ENCODE measurements around the gene DGKG. TPM values are rescaled to one million over a fixed set of nuclear protein-coding genes. Genes with fewer than 3 reads are reported as not detected.

The DGKG gene
- total RNA-seq, 4 donors from 2014 or later, result 14.5 to 35.1 (median 20.3) TPM

GRCh38 chr3:186255703-186256331 lies 106.2 kb downstream of the DGKG start:
- Histone ChIP-seq H3K4me3 (replicated peaks in 1 of 3) (no peak overlapping the region), H3K27me3 (no peaks in the 10 kb centered on the region), H3K36me3 (peaks cover 0 to 4% of the 10 kb centered on the region in 2 donors), H3K9me3 (no peaks in the 10 kb centered on the region), H3K4me1 (peaks cover 0 to 5% of the 10 kb centered on the region in 2 donors), H3K27ac (no peak overlapping the region)
- WGBS, 2 donors, result 59 to 68% methylated on average over 19 of the region's 19 CpGs
- peak; percentile 56 to 58 for DNase-seq
- TF ChIP-seq CTCF (IDR thresholded peaks at IDR 0.05) (no peak), POLR2A (IDR thresholded peaks at IDR 0.05) (no peak)
- intact Hi-C loops (cut with DNase I), result loop anchor here (5.0 kb wide), 1 partner anchor 286 kb away; the partner anchor contains the start of gene CRYGS

GRCh38 chr3:186254676-186255650 lies 107.1 kb downstream of the DGKG start:
- no peak for TF ChIP-seq POLR2A (IDR thresholded peaks at IDR 0.05)
- no peak for TF ChIP-seq CTCF (IDR thresholded peaks at IDR 0.05)
- 75 to 82% methylated on average over 17 of the region's 17 CpGs for WGBS, 2 donors
- no peaks in the 10 kb centered on the region for H3K27me3 ChIP-seq
- intact Hi-C loops (cut with DNase I), result loop anchor here (5.0 kb wide), 1 partner anchor 287 kb away; the partner anchor contains the start of gene CRYGS
- no peak for DNase-seq
- H3K9me3 ChIP-seq, result no peaks in the 10 kb centered on the region
- peaks cover 0 to 5% of the 10 kb centered on the region in 2 donors for H3K4me1 ChIP-seq
- no peak overlapping the region for H3K27ac ChIP-seq
- peaks cover 0 to 5% of the 10 kb centered on the region in 2 donors for H3K36me3 ChIP-seq
- H3K4me3 ChIP-seq (replicated peaks in 1 of 3), result no peak overlapping the region

- H3K4me3 ChIP-seq (replicated peaks in 1 of 3), result no peak overlapping the region
- TF ChIP-seq CTCF (IDR thresholded peaks at IDR 0.05), result no peak
- no peak for TF ChIP-seq POLR2A (IDR thresholded peaks at IDR 0.05)
- no peaks in the 10 kb centered on the region for H3K9me3 ChIP-seq
- no peaks in the 10 kb centered on the region for H3K27me3 ChIP-seq
- H3K4me1 ChIP-seq, result no peaks in the 10 kb centered on the region
- intact Hi-C loops (cut with DNase I), result no loop called here
- no peak for DNase-seq
- peaks cover 0 to 5% of the 10 kb centered on the region in 2 donors for H3K36me3 ChIP-seq
- 84 to 87% methylated on average over 8 of the region's 8 CpGs for WGBS, 2 donors
- no peak overlapping the region for H3K27ac ChIP-seq
Measured at GRCh38 chr3:186251948-186252619, 110.0 kb downstream of the DGKG start.

DNA sequence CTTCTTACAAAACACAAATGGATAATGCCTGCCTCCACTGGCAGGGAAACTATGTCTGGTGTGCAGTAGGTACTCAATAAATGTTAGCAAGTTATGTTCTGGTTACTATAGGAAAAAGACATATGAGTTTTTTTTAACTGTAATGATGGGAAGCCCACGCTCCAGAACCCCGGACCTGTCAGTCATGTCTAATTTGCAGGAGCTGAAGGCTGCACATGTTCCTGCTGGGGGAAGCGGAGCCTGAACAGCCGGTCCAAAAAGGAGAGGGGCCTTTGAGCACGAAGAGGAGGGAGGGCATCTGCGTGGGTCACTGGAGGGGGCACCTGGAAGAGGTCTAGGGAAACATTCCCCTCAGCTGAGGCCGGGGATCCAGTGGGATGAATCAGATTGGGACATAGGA lies 113.2 kb downstream of the DGKG start:
- no peak overlapping the region for H3K4me3 ChIP-seq (replicated peaks in 1 of 3)
- H3K27me3 ChIP-seq, result no peaks in the 10 kb centered on the region
- no peak for DNase-seq
- no peaks in the 10 kb centered on the region for H3K4me1 ChIP-seq
- intact Hi-C loops (cut with DNase I), result no loop called here
- H3K36me3 ChIP-seq, result peaks cover 0 to 5% of the 10 kb centered on the region in 2 donors
- TF ChIP-seq POLR2A (IDR thresholded peaks at IDR 0.05) (no peak), CTCF (IDR thresholded peaks at IDR 0.05) (no peak)
- no peaks in the 10 kb centered on the region for H3K9me3 ChIP-seq
- no peak overlapping the region for H3K27ac ChIP-seq
- WGBS, 2 donors, result 71 to 80% methylated on average over 7 of the region's 7 CpGs
